H1 (cell line): ENCODE measurements around the gene MYO1D.

Experiments
- CEBPB ChIP-seq: IDR thresholded peaks from 2 replicates; pipeline ENCODE4 v1.6.1; 2012; ENCODE audit warnings: low read depth, low read length
- CTCF ChIP-seq, 3 experiments: IDR thresholded peaks; 1 replicate in 2 of 3; 2 replicates in 1 of 3; pipeline versions ENCODE4 v1.5.1 to v1.6.1; 2011; ENCODE audit warnings: low read length in 3 of 3, mild to moderate bottlenecking in 3 of 3, inconsistent platforms in 2 of 3, low read depth in 1 of 3, moderate library complexity in 1 of 3; ENCODE audit not compliant: insufficient read depth in 1 of 3; ENCODE audit errors: control extremely low read depth in 1 of 3
- EP300 ChIP-seq, 2 experiments: IDR thresholded peaks; 1 replicate in 1 of 2; 2 replicates in 1 of 2; pipeline ENCODE4 v1.6.1; 2011 to 2012; ENCODE audit warnings: low read depth in 2 of 2, low read length in 2 of 2, mild to moderate bottlenecking in 2 of 2, borderline replicate concordance in 1 of 2, inconsistent platforms in 1 of 2, moderate library complexity in 1 of 2
- JUND ChIP-seq: IDR thresholded peaks from 2 replicates; pipeline ENCODE4 v1.6.1; 2011; ENCODE audit warnings: mild to moderate bottlenecking, improper control_type of control experiment, low read length
- POLR2A ChIP-seq, 2 experiments: IDR thresholded peaks; 1 replicate in 1 of 2; 2 replicates in 1 of 2; pipeline ENCODE4 v1.6.1; 2011; ENCODE audit warnings: low read depth in 2 of 2, low read length in 2 of 2, mild to moderate bottlenecking in 2 of 2; ENCODE audit errors: control extremely low read depth in 1 of 2
- RFX5 ChIP-seq: IDR thresholded peaks from 2 replicates; pipeline ENCODE4 v1.6.1; 2011; ENCODE audit warnings: low read depth, low read length, improper control_type of control experiment, borderline replicate concordance
- TBP ChIP-seq: IDR thresholded peaks from 2 replicates; pipeline ENCODE4 v1.6.1; 2011; ENCODE audit warnings: low read depth, low read length, improper control_type of control experiment
- ZNF274 ChIP-seq: IDR thresholded peaks from 2 replicates; pipeline ENCODE4 v1.7.0; 2012; ENCODE audit warnings: low read length, borderline replicate concordance; ENCODE audit errors: extremely low read depth
- TF ChIP-seq, protein P1 (sequence below): fragments of 300-600 bp; sonication (generic); IDR thresholded peaks from 2 replicates; pipeline ENCODE4 v1.7.1; 2012; ENCODE audit warnings: low read length, moderate library complexity, mild to moderate bottlenecking, inconsistent platforms; ENCODE audit not compliant: insufficient replicate concordance

- TF ChIP-seq CEBPB (no peak), EP300 (IDR thresholded peaks at IDR 0.05; ENCODE audit: borderline replicate concordance in 1 of 2, low read depth in 2 of 2, low read length in 2 of 2) (no peak), RFX5 (no peak), ZNF274 (no peak), JUND (no peak), TBP (no peak), POLR2A (IDR thresholded peaks at IDR 0.05; ENCODE audit: control extremely low read depth in 1 of 2, low read depth in 2 of 2, low read length in 2 of 2) (no peak), CTCF (IDR thresholded peaks at IDR 0.05; ENCODE audit: control extremely low read depth in 1 of 3, insufficient read depth in 1 of 3, low read depth in 1 of 3, low read length in 3 of 3) (no peak)
- TF ChIP-seq, protein P1, sequence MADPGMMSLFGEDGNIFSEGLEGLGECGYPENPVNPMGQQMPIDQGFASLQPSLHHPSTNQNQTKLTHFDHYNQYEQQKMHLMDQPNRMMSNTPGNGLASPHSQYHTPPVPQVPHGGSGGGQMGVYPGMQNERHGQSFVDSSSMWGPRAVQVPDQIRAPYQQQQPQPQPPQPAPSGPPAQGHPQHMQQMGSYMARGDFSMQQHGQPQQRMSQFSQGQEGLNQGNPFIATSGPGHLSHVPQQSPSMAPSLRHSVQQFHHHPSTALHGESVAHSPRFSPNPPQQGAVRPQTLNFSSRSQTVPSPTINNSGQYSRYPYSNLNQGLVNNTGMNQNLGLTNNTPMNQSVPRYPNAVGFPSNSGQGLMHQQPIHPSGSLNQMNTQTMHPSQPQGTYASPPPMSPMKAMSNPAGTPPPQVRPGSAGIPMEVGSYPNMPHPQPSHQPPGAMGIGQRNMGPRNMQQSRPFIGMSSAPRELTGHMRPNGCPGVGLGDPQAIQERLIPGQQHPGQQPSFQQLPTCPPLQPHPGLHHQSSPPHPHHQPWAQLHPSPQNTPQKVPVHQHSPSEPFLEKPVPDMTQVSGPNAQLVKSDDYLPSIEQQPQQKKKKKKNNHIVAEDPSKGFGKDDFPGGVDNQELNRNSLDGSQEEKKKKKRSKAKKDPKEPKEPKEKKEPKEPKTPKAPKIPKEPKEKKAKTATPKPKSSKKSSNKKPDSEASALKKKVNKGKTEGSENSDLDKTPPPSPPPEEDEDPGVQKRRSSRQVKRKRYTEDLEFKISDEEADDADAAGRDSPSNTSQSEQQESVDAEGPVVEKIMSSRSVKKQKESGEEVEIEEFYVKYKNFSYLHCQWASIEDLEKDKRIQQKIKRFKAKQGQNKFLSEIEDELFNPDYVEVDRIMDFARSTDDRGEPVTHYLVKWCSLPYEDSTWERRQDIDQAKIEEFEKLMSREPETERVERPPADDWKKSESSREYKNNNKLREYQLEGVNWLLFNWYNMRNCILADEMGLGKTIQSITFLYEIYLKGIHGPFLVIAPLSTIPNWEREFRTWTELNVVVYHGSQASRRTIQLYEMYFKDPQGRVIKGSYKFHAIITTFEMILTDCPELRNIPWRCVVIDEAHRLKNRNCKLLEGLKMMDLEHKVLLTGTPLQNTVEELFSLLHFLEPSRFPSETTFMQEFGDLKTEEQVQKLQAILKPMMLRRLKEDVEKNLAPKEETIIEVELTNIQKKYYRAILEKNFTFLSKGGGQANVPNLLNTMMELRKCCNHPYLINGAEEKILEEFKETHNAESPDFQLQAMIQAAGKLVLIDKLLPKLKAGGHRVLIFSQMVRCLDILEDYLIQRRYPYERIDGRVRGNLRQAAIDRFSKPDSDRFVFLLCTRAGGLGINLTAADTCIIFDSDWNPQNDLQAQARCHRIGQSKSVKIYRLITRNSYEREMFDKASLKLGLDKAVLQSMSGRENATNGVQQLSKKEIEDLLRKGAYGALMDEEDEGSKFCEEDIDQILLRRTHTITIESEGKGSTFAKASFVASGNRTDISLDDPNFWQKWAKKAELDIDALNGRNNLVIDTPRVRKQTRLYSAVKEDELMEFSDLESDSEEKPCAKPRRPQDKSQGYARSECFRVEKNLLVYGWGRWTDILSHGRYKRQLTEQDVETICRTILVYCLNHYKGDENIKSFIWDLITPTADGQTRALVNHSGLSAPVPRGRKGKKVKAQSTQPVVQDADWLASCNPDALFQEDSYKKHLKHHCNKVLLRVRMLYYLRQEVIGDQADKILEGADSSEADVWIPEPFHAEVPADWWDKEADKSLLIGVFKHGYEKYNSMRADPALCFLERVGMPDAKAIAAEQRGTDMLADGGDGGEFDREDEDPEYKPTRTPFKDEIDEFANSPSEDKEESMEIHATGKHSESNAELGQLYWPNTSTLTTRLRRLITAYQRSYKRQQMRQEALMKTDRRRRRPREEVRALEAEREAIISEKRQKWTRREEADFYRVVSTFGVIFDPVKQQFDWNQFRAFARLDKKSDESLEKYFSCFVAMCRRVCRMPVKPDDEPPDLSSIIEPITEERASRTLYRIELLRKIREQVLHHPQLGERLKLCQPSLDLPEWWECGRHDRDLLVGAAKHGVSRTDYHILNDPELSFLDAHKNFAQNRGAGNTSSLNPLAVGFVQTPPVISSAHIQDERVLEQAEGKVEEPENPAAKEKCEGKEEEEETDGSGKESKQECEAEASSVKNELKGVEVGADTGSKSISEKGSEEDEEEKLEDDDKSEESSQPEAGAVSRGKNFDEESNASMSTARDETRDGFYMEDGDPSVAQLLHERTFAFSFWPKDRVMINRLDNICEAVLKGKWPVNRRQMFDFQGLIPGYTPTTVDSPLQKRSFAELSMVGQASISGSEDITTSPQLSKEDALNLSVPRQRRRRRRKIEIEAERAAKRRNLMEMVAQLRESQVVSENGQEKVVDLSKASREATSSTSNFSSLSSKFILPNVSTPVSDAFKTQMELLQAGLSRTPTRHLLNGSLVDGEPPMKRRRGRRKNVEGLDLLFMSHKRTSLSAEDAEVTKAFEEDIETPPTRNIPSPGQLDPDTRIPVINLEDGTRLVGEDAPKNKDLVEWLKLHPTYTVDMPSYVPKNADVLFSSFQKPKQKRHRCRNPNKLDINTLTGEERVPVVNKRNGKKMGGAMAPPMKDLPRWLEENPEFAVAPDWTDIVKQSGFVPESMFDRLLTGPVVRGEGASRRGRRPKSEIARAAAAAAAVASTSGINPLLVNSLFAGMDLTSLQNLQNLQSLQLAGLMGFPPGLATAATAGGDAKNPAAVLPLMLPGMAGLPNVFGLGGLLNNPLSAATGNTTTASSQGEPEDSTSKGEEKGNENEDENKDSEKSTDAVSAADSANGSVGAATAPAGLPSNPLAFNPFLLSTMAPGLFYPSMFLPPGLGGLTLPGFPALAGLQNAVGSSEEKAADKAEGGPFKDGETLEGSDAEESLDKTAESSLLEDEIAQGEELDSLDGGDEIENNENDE: no peak
Measured at GRCh38 chr17:32631341-32632096, 245.4 kb downstream of the MYO1D start.
